Uterus (tissue), 2 donors: ENCODE results near the gene EXOC6.

Experiments used
- CTCF ChIP-seq, 4 experiments: fragments of 200-600 bp in 2 of 4; fragments of 450-650 bp in 2 of 4; sonication (generic) in 2 of 4; IDR thresholded peaks; one replicate each; pipeline ENCODE4 v1.5.1; 2016 to 2019; ENCODE audit warnings: antibody characterized with exemption in 4 of 4, mild to moderate bottlenecking in 2 of 4, moderate library complexity in 1 of 4
- POLR2A ChIP-seq, 2 donors: fragments of 450-650 bp; IDR thresholded peaks; one replicate each; pipeline ENCODE4 v1.6.1; 2016; ENCODE audit warnings: antibody characterized with exemption in 2 of 2, mild to moderate bottlenecking in 1 of 2, moderate library complexity in 1 of 2

GRCh38 chr10:93066544-93066913 lies 218.2 kb downstream of the EXOC6 start:
- TF ChIP-seq CTCF (IDR thresholded peaks at IDR 0.05) (no peak), POLR2A (IDR thresholded peaks at IDR 0.05) (no peak)
